Measurements from ENCODE around the gene YY1AP1.

- TF ChIP-seq CTCF (IDR thresholded peaks at IDR 0.05; ENCODE audit: insufficient read depth, low read depth, low read length) (no peak), EZH2 (IDR thresholded peaks at IDR 0.05; ENCODE audit: insufficient read depth, low read length) (no peak)
Measured at GRCh38 chr1:155645648-155646047, 42.9 kb downstream of the YY1AP1 start.
